GM19452 (cell line): ENCODE results near the gene CLCNKA.
"Not testable (repeated sequence)": the region's sequence is repeated elsewhere in the genome, so short reads cannot be mapped to it uniquely, and the experiment has no call there.

ENCODE experiments used
- ATAC-seq: cut with Tn5 transposase; IDR thresholded peaks from one replicate; pipeline ENCODE4 v1.9.1; 2021; ENCODE audit not compliant: unreplicated experiment

CLCNKA gene

GRCh38 chr1:16061989-16062686 is 40.3 kb downstream of the CLCNKA start:
- not testable (repeated sequence) for ATAC-seq

GRCh38 chr1:16062687-16063075 is 40.8 kb downstream of the CLCNKA start:
- ATAC-seq, result not testable (repeated sequence)

GRCh38 chr1:16063226-16063829 is 41.5 kb downstream of the CLCNKA start:
- no peak for ATAC-seq

GRCh38 chr1:16063921-16064320 is 42.1 kb downstream of the CLCNKA start:
- no peak for ATAC-seq

- no peak for ATAC-seq
Measured at GRCh38 chr1:16064536-16065268, 42.9 kb downstream of the CLCNKA start.

GRCh38 chr1:16065269-16065576 is 43.4 kb downstream of the CLCNKA start:
- ATAC-seq, result no peak

- ATAC-seq, result no peak
Measured at GRCh38 chr1:16066245-16066644, 44.4 kb downstream of the CLCNKA start.

GRCh38 chr1:16067127-16067768 is 45.4 kb downstream of the CLCNKA start:
- no peak for ATAC-seq

- no peak for ATAC-seq
Measured at GRCh38 chr1:16067933-16068332, 46.1 kb downstream of the CLCNKA start.

- no peak for ATAC-seq
Measured at GRCh38 chr1:16068356-16069270, 46.8 kb downstream of the CLCNKA start.

- ATAC-seq, result no peak
Measured at GRCh38 chr1:16070640-16071355, 49.0 kb downstream of the CLCNKA start.

GRCh38 chr1:16071614-16072013 is 49.8 kb downstream of the CLCNKA start:
- no peak for ATAC-seq

- ATAC-seq, result no peak
Measured at GRCh38 chr1:16072095-16072494, 50.3 kb downstream of the CLCNKA start.

GRCh38 chr1:16072616-16073484 is 51.0 kb downstream of the CLCNKA start:
- ATAC-seq, result no peak

- no peak for ATAC-seq
Measured at GRCh38 chr1:16073490-16074119, 51.8 kb downstream of the CLCNKA start, which contains the start of gene FAM131C. FAM131C (minus strand) TSS chr1:16073651; CDS start chr1:16073442, 209 bp downstream.

GRCh38 chr1:16074217-16074616 is 52.4 kb downstream of the CLCNKA start:
- ATAC-seq, result no peak

GRCh38 chr1:16075337-16076030 is 53.6 kb downstream of the CLCNKA start:
- no peak for ATAC-seq
